OCI-LY7 (cell line): ENCODE results near the gene CLEC20A. TPM values are rescaled to one million over a fixed set of nuclear protein-coding genes. Genes with fewer than 3 reads are reported as not detected.
A peak's percentile ranks its signal among the peaks of the same experiment; 100 is the strongest.

Source experiments
- BruUV-seq: library from RNA; stranded (reverse); fragments of 400-500 nt; replicated peaks from 2 replicates; lab custom pipeline; 2021; lab: Mats Ljungman, UMichigan
- CTCF ChIA-PET: fragments of 300-600 bp; sonication (Branson Sonifier 250); formaldehyde crosslinking; loops from one replicate; lab custom pipeline; 2022; ENCODE audit warnings: antibody characterized with exemption; ENCODE audit not compliant: unreplicated experiment; lab: Charles Lee
- POLR2A ChIA-PET: fragments of 300-600 bp; sonication (Branson Sonifier 250); formaldehyde crosslinking; loops from one replicate; lab custom pipeline; 2022; ENCODE audit warnings: antibody characterized with exemption; lab: Charles Lee
- DNase-seq: peaks from one replicate; pipeline ENCODE4 v3.0.0-alpha.2; 2015; ENCODE audit warnings: low spot score
- H2AFZ ChIP-seq: fragments of 200-600 bp; sonication (generic), shearing (Covaris generic); 2 replicates; pipeline ENCODE4 v1.6.1; 2014; ENCODE audit warnings: mild to moderate bottlenecking, antibody characterized with exemption, low read length, moderate library complexity
- H3K27ac ChIP-seq: fragments of 200-600 bp; sonication (generic); 2 replicates; pipeline ENCODE4 v1.5.1; 2014; ENCODE audit warnings: mixed run types, low read depth, mild to moderate bottlenecking, moderate library complexity, low read length, inconsistent platforms; ENCODE audit not compliant: poor library complexity, severe bottlenecking
- H3K36me3 ChIP-seq: fragments of 200-600 bp; sonication (generic); 2 replicates; pipeline ENCODE4 v1.6.1; 2014; ENCODE audit warnings: mild to moderate bottlenecking, antibody characterized with exemption, low read length, moderate library complexity, mixed read lengths; ENCODE audit not compliant: insufficient read depth
- H3K4me1 ChIP-seq: fragments of 200-600 bp; sonication (generic); 2 replicates; pipeline ENCODE4 v1.5.1; 2014; ENCODE audit warnings: mild to moderate bottlenecking, low read length; ENCODE audit not compliant: insufficient read depth, poor library complexity, severe bottlenecking
- H3K4me2 ChIP-seq: fragments of 200-600 bp; sonication (generic); 2 replicates; pipeline ENCODE4 v1.6.1; 2014; ENCODE audit warnings: mild to moderate bottlenecking, low read length
- H3K4me3 ChIP-seq: fragments of 200-600 bp; sonication (generic); 2 replicates; pipeline ENCODE4 v1.5.1; 2014; ENCODE audit warnings: mild to moderate bottlenecking, low read depth, low read length; ENCODE audit not compliant: poor library complexity, severe bottlenecking
- H3K79me2 ChIP-seq: fragments of 200-600 bp; sonication (generic); 2 replicates; pipeline ENCODE4 v1.6.1; 2016; ENCODE audit warnings: low read depth, mild to moderate bottlenecking, low read length, moderate library complexity, mixed read lengths; ENCODE audit not compliant: insufficient read depth
- H3K9me2 ChIP-seq: fragments of 200-600 bp; sonication (generic); 2 replicates; pipeline ENCODE4 v1.6.1; 2016; ENCODE audit warnings: mild to moderate bottlenecking, low read length, mixed read lengths; ENCODE audit not compliant: insufficient read depth
- H3K9me3 ChIP-seq: fragments of 200-600 bp; sonication (generic); 2 replicates; pipeline ENCODE4 v1.6.1; 2014; ENCODE audit warnings: mild to moderate bottlenecking, mixed run types, low read length, mixed read lengths
- H4K20me1 ChIP-seq: fragments of 200-600 bp; sonication (generic); 2 replicates; pipeline ENCODE4 v1.6.1; 2014; ENCODE audit warnings: mild to moderate bottlenecking, antibody characterized with exemption, low read length, moderate library complexity, mixed read lengths; ENCODE audit not compliant: insufficient read depth
- CTCF ChIP-seq: fragments of 200-600 bp; sonication (generic); conservative IDR thresholded peaks from 2 replicates; pipeline ENCODE4 v1.5.1; 2014; ENCODE audit warnings: mild to moderate bottlenecking, antibody characterized with exemption, low read length, moderate library complexity, mixed read lengths
- EZH2phosphoT487 ChIP-seq: fragments of 200-600 bp; sonication (generic); IDR thresholded peaks from 2 replicates; pipeline ENCODE4 v1.6.1; 2018; ENCODE audit warnings: low read depth, borderline replicate concordance, mild to moderate bottlenecking, mixed run types, antibody characterized with exemption, low read length, moderate library complexity, mixed read lengths
- intact Hi-C: fragments of 100-400 bp; cut with micrococcal nuclease; formaldehyde crosslinking; loops from one replicate; pipeline ENCODE4 v1.10.0; 2022; ENCODE audit not compliant: unreplicated experiment
- total RNA-seq, 2 experiments: library from RNA; depleted of rRNA in 1 of 2; stranded (reverse); fragments of >200 nt in 1 of 2; shearing (Covaris generic) in 1 of 2; gene quantifications; 2 replicates each; pipeline ENCODE4 v1.2.3, GENCODE V29; 2014 to 2022

CLEC20A gene
- total RNA-seq, 2 experiments from 2014 or later = not detected

GRCh38 chr1:178502856-178503255 lies 6.1 kb upstream of the CLEC20A start:
- H3K27ac ChIP-seq = no peak overlapping the region
- H4K20me1 ChIP-seq = no peaks in the 10 kb centered on the region
- H3K79me2 ChIP-seq = no peaks in the 10 kb centered on the region
- no peak overlapping the region for H3K4me3 ChIP-seq
- no TSS peak for BruUV-seq
- intact Hi-C loops = no loop called here
- H3K9me2 ChIP-seq = no peaks in the 10 kb centered on the region
- H3K4me2 ChIP-seq = no peak overlapping the region
- H3K9me3 ChIP-seq = no peaks in the 10 kb centered on the region
- CTCF ChIA-PET = interaction anchor here (2.3 kb wide), 1 partner anchor 203 kb away, joined by 6 read pairs; no protein-coding TSS in a partner anchor
- POLR2A ChIA-PET = no interaction called here
- TF ChIP-seq EZH2phosphoT487 (no peak), CTCF (no peak)
- DNase-seq = no peak
- H2AFZ ChIP-seq = no peak overlapping the region
- H3K36me3 ChIP-seq = no peaks in the 10 kb centered on the region
- H3K4me1 ChIP-seq = no peaks in the 10 kb centered on the region

- no peaks in the 10 kb centered on the region for H3K79me2 ChIP-seq
- TF ChIP-seq EZH2phosphoT487 (no peak), CTCF (no peak)
- no peaks in the 10 kb centered on the region for H3K9me3 ChIP-seq
- intact Hi-C loops = no loop called here
- H3K9me2 ChIP-seq = no peaks in the 10 kb centered on the region
- BruUV-seq = no TSS peak
- H3K27ac ChIP-seq = no peak overlapping the region
- no peak overlapping the region for H3K4me2 ChIP-seq
- H4K20me1 ChIP-seq = no peaks in the 10 kb centered on the region
- no peak overlapping the region for H2AFZ ChIP-seq
- POLR2A ChIA-PET = no interaction called here
- no peak overlapping the region for H3K4me3 ChIP-seq
- H3K4me1 ChIP-seq = no peaks in the 10 kb centered on the region
- DNase-seq = no peak
- H3K36me3 ChIP-seq = no peaks in the 10 kb centered on the region
- CTCF ChIA-PET = interaction anchor here (2.3 kb wide), 1 partner anchor 202 kb away, joined by 6 read pairs; no protein-coding TSS in a partner anchor
These were observed 5.6 kb upstream of the CLEC20A start for GRCh38 chr1:178502330-178502714.

DNA sequence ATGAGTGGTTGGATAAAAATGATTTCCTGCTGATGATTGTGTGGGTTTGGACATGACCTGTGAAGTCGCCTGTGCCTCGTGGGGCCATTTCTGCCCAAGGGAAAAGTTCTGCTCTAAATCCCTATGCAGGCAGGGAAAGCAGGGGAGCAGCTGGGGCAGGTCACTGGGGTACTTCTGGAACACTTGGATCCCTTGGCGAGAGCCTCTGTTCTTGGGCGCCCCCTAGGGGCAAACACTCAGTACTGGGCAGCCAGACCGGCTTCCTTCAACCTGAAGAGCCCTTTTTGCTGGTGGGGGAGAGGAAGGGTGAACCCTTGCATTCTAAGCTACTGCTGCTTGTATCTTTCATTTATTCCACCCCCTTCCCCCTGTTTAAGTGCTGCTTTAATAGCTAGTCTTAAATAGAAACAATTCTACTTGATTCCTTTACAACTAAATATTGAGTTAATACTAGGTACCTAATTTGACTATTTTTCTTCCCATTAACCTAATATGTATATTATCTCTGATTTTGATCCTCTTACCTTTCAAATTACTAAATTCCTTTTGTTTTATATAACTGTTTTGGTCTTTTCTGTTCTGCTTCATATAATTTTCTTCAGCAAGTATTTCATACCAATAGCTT lies 5.1 kb upstream of the CLEC20A start:
- POLR2A ChIA-PET = no interaction called here
- H3K79me2 ChIP-seq = no peaks in the 10 kb centered on the region
- H3K9me3 ChIP-seq = no peaks in the 10 kb centered on the region
- H3K4me1 ChIP-seq = no peaks in the 10 kb centered on the region
- H3K4me2 ChIP-seq = no peak overlapping the region
- DNase-seq = peak; percentile 74
- no peaks in the 10 kb centered on the region for H3K9me2 ChIP-seq
- intact Hi-C loops = loop anchor here (2.0 kb wide), 1 partner anchor 191 kb away; no protein-coding TSS in a partner anchor
- TF ChIP-seq CTCF (peak; percentile 91), EZH2phosphoT487 (no peak)
- H3K36me3 ChIP-seq = no peaks in the 10 kb centered on the region
- H4K20me1 ChIP-seq = no peaks in the 10 kb centered on the region
- no TSS peak for BruUV-seq
- H3K27ac ChIP-seq = no peak overlapping the region
- no peak overlapping the region for H2AFZ ChIP-seq
- CTCF ChIA-PET = interaction anchor here (1.2 to 2.3 kb wide), 2 partner anchors 202 to 501 kb away, joined by 6 read pairs; no protein-coding TSS in a partner anchor
- H3K4me3 ChIP-seq = no peak overlapping the region
